ENCODE results near the gene SIAE.
A peak's percentile ranks its signal among the peaks of the same experiment; 100 is the strongest.
"Not testable (repeated sequence)": the region's sequence is repeated elsewhere in the genome, so short reads cannot be mapped to it uniquely, and the experiment has no call there.

Gene SIAE

DNA sequence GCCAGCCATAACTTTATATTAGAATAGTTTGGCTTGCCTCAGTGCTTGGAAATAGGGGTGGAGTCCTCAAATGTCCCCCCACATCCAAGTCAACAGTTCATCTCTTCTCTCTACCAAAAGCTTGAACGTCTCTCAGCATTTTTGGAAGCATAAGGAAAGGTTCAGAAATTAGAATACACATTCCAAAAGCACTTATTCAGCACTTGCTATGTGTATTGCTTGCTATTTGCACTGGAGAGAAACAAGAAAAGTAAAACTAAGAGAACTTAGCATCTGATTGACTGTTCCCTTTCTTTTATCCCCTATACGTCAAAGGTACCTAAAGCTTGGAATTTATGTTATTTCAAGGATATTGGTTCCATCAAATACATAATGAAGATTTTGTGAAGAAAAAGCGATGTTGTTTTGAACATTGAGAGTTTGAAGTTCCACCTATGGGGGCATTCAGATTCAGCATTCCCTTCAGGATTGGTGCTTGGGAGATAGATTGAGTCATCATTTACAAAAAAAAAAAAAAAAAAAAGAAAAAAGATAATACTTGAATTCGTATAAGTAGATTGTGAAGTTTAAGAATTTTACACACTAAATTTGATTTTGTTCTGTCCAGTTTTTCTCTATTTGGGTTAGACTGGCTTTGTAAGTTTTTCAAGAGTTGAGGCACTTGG lies 49.5 kb downstream of the SIAE start:
- no peak for DNase-seq (ENCODE audit: low read depth in 1 of 2, low spot score in 1 of 2)

DNA sequence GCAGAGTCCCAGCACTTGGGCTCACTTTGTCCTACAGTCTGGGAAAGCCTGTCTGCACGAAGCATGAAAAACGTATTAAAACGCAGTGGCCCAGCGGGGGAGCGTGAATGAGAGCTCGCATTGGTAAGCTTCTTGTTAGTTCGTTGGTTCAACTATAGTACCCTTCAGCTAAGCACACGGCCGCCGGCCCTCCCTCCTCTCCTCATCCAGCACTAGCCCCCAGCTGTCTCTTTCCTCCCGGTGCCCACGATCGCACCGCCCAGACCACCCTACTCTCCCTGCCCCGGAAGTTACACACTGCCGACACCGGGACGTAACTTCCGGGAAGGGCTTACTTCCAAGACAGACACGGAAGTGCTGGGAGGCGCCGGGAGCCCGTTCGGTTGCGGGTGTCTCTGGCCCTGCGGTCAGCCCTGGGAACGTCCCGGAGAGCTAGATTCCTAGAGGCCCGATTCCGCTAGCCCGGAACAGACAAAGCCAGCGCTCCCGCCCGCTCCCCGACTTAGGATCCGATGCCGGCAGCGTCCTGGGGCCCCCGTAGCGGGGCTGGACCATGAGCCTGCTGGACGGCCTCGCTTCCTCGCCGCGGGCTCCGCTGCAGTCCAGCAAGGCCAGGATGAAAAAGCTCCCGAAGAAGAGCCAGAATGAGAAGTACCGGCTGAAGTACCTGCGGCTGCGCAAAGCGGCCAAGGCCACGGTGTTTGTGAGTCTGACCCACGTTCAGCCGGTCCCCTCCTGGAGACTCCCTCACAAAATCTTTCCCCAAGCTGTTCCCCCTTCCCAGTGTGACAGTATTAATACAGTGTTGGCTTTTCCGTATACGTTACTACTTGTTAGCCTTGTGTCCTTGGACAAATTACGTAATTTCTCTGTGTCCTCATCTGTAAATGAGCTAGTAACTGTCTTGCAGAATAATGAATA lies 50.7 kb downstream of the SIAE start, which contains the start of gene TBRG1:
Gene TBRG1 (plus strand): TSS at position 334 of the 921 bp plus-strand sequence. CDS start 220 bp downstream, at position 554.
- peak; percentile 60 to 81 for DNase-seq (ENCODE audit: low read depth in 1 of 2, low spot score in 1 of 2)

GRCh38 chr11:124618863-124619262 lies 54.7 kb downstream of the SIAE start:
- no peak for DNase-seq (ENCODE audit: low read depth in 1 of 2, low spot score in 1 of 2)

DNA sequence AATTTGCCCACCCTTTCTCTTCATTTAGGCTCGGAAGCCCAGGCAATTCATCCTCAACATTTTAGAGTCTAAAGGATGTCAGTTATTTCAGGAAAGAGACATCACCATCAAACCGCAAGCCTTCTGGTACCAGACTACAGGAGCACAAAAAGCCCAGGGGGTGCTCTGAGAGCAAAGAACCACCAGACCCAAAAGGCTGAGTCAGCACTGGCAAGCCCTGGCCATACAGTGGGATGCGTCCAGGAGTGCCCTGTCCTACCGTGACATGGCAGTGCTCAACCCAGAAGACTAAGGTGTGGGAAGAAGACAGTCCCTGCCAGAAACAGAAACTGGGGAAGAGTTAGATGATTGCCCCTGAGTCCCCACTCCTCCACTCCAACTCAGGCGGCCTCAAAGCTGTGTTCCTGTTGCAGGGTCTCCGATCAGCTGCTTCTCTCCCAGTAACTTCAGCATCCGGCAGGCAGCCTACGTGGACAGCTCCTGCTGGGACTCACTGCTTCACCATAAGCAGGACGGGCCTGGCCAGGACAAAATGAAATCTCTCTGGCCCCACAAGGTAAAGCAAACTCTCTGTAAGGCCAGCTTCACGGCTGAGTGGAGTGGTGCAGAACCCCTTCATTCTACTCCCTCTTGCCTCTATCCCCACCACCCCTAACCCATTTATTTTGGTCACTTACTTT lies 60.8 kb downstream of the SIAE start:
- DNase-seq (ENCODE audit: low read depth in 1 of 2, low spot score in 1 of 2), result no peak

- no peak for DNase-seq (ENCODE audit: low read depth in 1 of 2, low spot score in 1 of 2)
Measured at GRCh38 chr11:124612045-124612444, 61.5 kb downstream of the SIAE start.

GRCh38 chr11:124611064-124611463 lies 62.5 kb downstream of the SIAE start, which contains the start of gene PANX3:
PANX3 (plus strand) TSS chr11:124611428; CDS start chr11:124611557, 129 bp downstream.
- no peak for DNase-seq (ENCODE audit: low read depth in 1 of 2, low spot score in 1 of 2)

GRCh38 chr11:124610295-124610694 lies 63.2 kb downstream of the SIAE start:
- no peak for DNase-seq (ENCODE audit: low read depth in 1 of 2, low spot score in 1 of 2)

DNA sequence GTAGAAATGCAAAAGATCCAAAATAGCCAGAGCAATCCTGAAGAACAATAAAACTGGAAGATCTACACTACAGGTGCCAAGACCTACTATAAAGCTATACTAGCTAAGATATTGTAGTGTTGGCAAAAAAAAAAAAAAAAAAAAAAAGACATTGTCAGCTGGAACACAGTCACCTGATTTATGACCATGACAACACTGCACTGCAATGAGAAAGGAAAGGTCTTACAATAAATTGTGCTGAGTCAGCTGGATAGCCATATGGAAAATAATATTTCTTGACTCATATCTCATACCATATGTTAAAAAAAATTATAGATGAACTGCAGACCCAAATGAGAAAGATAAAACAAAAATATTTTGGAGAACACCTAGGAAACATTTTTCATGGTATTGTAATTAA lies 65.4 kb downstream of the SIAE start:
- DNase-seq (ENCODE audit: low read depth in 1 of 2, low spot score in 1 of 2), result no peak

GRCh38 chr11:124605719-124606118 lies 67.8 kb downstream of the SIAE start:
- DNase-seq (ENCODE audit: low read depth in 1 of 2, low spot score in 1 of 2), result no peak

GRCh38 chr11:124602723-124603122 lies 70.8 kb downstream of the SIAE start:
- not testable (repeated sequence) for DNase-seq (ENCODE audit: low read depth in 1 of 2, low spot score in 1 of 2)

GRCh38 chr11:124602193-124602592 lies 71.3 kb downstream of the SIAE start:
- no peak for DNase-seq (ENCODE audit: low read depth in 1 of 2, low spot score in 1 of 2)

- no peak for DNase-seq (ENCODE audit: low read depth in 1 of 2, low spot score in 1 of 2)
Measured at GRCh38 chr11:124600621-124601320, 72.8 kb downstream of the SIAE start.

- no peak for DNase-seq (ENCODE audit: low read depth in 1 of 2, low spot score in 1 of 2)
Measured at GRCh38 chr11:124597626-124598025, 75.9 kb downstream of the SIAE start.

GRCh38 chr11:124595302-124595701 lies 78.2 kb downstream of the SIAE start:
- DNase-seq (ENCODE audit: low read depth in 1 of 2, low spot score in 1 of 2), result no peak

DNA sequence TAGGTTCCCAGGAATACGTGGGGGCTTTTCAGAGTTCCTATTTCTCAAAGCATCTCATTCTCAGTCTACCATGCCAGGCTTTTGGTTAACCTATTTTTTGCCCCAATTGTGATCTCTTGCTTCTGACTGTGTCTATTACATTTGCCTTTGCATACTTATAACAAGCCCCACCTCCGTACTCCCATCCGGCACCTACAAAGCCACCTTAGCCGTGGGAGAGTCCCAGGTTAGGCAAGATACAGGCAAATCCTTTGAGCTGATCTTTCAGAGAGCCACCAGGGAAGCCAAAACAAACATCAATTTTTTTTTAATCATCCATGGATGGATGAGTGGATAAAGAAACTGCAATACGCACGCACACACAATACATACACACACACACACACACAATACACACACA lies 80.9 kb downstream of the SIAE start:
- DNase-seq (ENCODE audit: low read depth in 1 of 2, low spot score in 1 of 2), result no peak

DNA sequence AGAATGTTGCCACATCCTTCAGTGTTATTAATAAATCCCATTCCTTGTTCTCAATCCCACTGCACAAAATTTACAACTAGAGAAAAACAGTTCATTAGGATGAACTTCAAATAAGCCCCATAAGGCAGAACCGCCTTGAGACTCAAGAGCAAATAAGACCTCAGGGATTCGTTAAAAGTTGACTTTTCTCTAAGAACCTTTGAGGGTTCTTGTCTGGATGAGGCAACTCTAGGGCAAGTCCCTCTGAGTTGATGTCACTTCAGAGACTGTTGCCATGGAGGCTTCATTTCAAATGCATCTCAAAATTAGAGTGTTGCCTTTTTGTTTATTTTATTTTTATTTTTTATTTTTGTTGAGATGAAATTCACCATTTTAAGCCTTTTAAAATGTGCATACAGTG lies 82.1 kb downstream of the SIAE start:
- DNase-seq (ENCODE audit: low read depth in 1 of 2, low spot score in 1 of 2), result no peak

DNA sequence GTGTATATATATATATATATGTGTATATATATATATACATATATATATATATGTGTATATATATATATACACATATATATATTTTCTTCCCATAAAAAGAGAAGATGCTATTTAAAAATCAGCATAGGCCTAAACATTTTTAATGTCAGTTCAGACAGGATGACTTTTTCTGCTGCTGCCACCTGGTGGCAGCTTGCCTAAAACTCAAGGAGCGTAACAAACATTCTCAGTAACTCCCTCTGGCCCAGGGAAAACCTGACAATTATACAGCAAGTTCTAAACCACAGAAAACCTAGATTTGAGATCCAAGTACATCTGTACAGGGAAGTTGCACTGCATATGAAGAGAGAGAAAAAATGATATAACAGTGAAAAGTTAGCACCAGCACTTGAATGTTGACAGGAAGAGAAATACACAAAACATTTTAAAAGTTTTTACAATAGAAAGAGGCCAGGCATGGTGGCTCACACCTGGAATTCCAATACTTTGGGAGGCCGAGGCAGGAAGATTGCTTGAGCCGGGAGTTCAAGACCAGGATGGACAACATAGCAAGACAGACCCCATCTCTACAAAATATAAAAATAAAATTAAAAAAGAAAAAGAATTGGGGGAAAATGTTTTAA lies 87.2 kb downstream of the SIAE start:
- DNase-seq (ENCODE audit: low read depth in 1 of 2, low spot score in 1 of 2), result peak in 1 of 2 donors; percentile 34

DNA sequence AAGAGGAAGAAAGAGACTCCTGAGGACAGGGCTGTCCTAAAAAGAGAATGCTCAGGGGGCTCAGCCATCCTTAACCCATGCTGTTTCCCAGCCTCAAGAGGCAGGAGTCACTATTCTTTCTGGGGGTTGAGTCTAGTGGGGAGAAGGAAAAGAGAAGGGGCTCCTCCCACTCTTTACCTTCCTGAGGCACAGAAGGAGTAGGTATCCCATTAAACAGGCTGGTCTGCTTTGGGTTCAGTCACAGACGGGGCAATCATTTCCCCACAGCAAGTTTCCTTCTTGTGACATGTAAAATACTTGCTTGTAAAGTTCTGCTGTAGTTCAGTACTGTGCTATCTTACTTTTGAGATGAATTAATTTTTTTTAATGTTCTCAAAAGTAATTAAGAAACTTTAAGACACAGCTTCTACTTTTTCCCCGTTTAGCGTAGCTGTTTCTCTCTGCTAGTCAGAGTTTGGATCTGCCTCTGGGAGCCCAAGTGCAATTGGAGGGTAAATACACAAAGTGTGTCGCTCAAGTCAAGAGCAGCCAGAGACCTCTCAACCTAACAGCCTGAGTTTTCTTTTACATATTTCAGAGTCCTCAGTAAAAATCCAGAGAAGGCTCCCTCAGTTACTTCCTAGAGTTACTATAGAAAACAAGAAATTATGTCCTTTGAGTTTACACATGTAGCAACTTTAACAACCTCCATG lies 88.7 kb downstream of the SIAE start:
- DNase-seq (ENCODE audit: low read depth in 1 of 2, low spot score in 1 of 2), result no peak

GRCh38 chr11:124583781-124584180 lies 89.8 kb downstream of the SIAE start:
- DNase-seq (ENCODE audit: low read depth in 1 of 2, low spot score in 1 of 2), result no peak
